Measurements from ENCODE around the gene ZFYVE9. TPM values are rescaled to one million over a fixed set of nuclear protein-coding genes. Genes with fewer than 3 reads are reported as not detected.

Gene ZFYVE9
- total RNA-seq, 1 experiment from 2014 or later, result 18.0 TPM

DNA sequence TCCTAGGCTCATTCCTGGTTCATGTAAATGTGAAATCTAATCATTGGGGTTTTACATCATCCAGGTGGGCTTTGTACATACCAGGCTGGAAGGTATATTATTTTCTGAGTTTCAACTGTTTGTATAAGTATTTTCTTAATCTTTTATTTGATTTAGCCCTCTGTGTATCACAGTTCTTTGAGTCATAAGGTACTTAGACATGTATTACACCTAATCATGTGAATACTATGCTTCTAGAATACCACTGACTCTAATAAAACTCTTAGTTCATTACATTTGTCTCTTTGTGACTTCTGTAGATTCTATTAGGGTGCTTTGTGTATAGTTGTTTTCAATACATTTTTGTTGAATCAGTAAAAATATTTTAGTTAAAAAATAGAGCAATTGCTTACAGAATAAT, 92.8 kb downstream of the ZFYVE9 start:
- Histone ChIP-seq H3K36me3 (ENCODE audit: control insufficient read depth, insufficient read depth, low read length) (no peaks in the 10 kb centered on the region), H3K9me3 (ENCODE audit: control insufficient read depth, insufficient read depth, low read depth, low read length) (no peaks in the 10 kb centered on the region), H3K27ac (ENCODE audit: low read length) (no peak overlapping the region), H3K4me3 (ENCODE audit: low read depth in 2 of 2, low read length in 2 of 2) (no peak overlapping the region), H3K27me3 (ENCODE audit: control insufficient read depth, insufficient read depth, low read length) (no peaks in the 10 kb centered on the region), H3K4me1 (ENCODE audit: control insufficient read depth, insufficient read depth, low read length) (no peaks in the 10 kb centered on the region)
- TF ChIP-seq, protein P1, sequence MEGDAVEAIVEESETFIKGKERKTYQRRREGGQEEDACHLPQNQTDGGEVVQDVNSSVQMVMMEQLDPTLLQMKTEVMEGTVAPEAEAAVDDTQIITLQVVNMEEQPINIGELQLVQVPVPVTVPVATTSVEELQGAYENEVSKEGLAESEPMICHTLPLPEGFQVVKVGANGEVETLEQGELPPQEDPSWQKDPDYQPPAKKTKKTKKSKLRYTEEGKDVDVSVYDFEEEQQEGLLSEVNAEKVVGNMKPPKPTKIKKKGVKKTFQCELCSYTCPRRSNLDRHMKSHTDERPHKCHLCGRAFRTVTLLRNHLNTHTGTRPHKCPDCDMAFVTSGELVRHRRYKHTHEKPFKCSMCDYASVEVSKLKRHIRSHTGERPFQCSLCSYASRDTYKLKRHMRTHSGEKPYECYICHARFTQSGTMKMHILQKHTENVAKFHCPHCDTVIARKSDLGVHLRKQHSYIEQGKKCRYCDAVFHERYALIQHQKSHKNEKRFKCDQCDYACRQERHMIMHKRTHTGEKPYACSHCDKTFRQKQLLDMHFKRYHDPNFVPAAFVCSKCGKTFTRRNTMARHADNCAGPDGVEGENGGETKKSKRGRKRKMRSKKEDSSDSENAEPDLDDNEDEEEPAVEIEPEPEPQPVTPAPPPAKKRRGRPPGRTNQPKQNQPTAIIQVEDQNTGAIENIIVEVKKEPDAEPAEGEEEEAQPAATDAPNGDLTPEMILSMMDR (IDR thresholded peaks at IDR 0.05), result no peak
- TF ChIP-seq TCF7L2 (IDR thresholded peaks at IDR 0.05; ENCODE audit: low read depth, low read length), result no peak
- no peak for TF ChIP-seq SIN3A (IDR thresholded peaks at IDR 0.05; ENCODE audit: borderline replicate concordance, insufficient read depth, low read depth, low read length)
- no peak for TF ChIP-seq POLR2AphosphoS5 (IDR thresholded peaks at IDR 0.05; ENCODE audit: low read depth, low read length)
- TF ChIP-seq REST (IDR thresholded peaks at IDR 0.05; ENCODE audit: insufficient read depth in 1 of 2, low read depth in 2 of 2, low read length in 1 of 2), result no peak
- DNase-seq (ENCODE audit: low read depth, low spot score) (no peak), ATAC-seq (no peak)
- in situ Hi-C loops (cut with HindIII; ENCODE audit: low pct_unique_long_range_greater_than_20kb, low sequenced_read_pairs), result no loop called here
- BruUV-seq (replicated peaks), result no TSS peak
- ChIA-PET POLR2A (no interaction called here), CTCF (no interaction called here)
- intact Hi-C loops (cut with micrococcal nuclease; ENCODE audit: unreplicated experiment), result no loop called here

DNA sequence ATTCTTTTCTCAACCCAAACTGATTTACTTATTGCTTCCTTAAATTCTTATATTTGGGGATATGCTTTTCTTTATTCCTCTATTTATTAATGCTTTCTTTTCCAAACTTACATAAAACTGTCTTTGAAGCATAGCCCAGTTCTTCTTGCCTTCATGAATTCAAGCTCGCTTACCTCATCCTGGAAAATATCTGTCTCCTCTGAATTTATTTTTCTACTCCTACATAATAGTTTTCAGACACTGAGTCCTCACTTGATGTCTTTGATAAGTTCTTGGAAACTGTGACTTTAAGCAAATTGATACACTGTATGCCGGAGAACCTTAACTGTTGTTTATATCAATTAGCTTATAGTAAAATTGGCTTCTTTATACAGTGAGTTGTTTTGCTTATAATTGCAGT, 93.8 kb downstream of the ZFYVE9 start:
- DNase-seq (ENCODE audit: low read depth, low spot score), result no peak
- no peak for ATAC-seq
- TF ChIP-seq POLR2AphosphoS5 (IDR thresholded peaks at IDR 0.05; ENCODE audit: low read depth, low read length), result no peak
- TF ChIP-seq, protein P1 (IDR thresholded peaks at IDR 0.05), result no peak
- TF ChIP-seq SIN3A (IDR thresholded peaks at IDR 0.05; ENCODE audit: borderline replicate concordance, insufficient read depth, low read depth, low read length), result no peak
- TF ChIP-seq TCF7L2 (IDR thresholded peaks at IDR 0.05; ENCODE audit: low read depth, low read length), result no peak
- TF ChIP-seq REST (IDR thresholded peaks at IDR 0.05; ENCODE audit: insufficient read depth in 1 of 2, low read depth in 2 of 2, low read length in 1 of 2), result no peak
- ChIA-PET CTCF (no interaction called here), POLR2A (no interaction called here)
- Histone ChIP-seq H3K9me3 (ENCODE audit: control insufficient read depth, insufficient read depth, low read depth, low read length) (no peaks in the 10 kb centered on the region), H3K4me1 (ENCODE audit: control insufficient read depth, insufficient read depth, low read length) (no peaks in the 10 kb centered on the region), H3K27me3 (ENCODE audit: control insufficient read depth, insufficient read depth, low read length) (no peaks in the 10 kb centered on the region), H3K27ac (ENCODE audit: low read length) (no peak overlapping the region), H3K36me3 (ENCODE audit: control insufficient read depth, insufficient read depth, low read length) (no peaks in the 10 kb centered on the region), H3K4me3 (ENCODE audit: low read depth in 2 of 2, low read length in 2 of 2) (no peak overlapping the region)
- intact Hi-C loops (cut with micrococcal nuclease; ENCODE audit: unreplicated experiment) (no loop called here), in situ Hi-C loops (cut with HindIII; ENCODE audit: low pct_unique_long_range_greater_than_20kb, low sequenced_read_pairs) (no loop called here)
- no TSS peak for BruUV-seq (replicated peaks)
